ENCODE data around the gene WNK2.
A peak's percentile ranks its signal among the peaks of the same experiment; 100 is the strongest.

The WNK2 gene

GRCh38 chr9:93186215-93186945 lies 2.4 kb downstream of the WNK2 start:
- DNase-seq, result no peak

GRCh38 chr9:93187047-93187446 lies 3.1 kb downstream of the WNK2 start:
- DNase-seq, result no peak

- DNase-seq, result no peak
These were observed 3.6 kb downstream of the WNK2 start for GRCh38 chr9:93187574-93187973.

GRCh38 chr9:93188426-93189368 lies 4.8 kb downstream of the WNK2 start:
- no peak for DNase-seq

GRCh38 chr9:93189369-93190132 lies 5.6 kb downstream of the WNK2 start:
- DNase-seq, result no peak

DNA sequence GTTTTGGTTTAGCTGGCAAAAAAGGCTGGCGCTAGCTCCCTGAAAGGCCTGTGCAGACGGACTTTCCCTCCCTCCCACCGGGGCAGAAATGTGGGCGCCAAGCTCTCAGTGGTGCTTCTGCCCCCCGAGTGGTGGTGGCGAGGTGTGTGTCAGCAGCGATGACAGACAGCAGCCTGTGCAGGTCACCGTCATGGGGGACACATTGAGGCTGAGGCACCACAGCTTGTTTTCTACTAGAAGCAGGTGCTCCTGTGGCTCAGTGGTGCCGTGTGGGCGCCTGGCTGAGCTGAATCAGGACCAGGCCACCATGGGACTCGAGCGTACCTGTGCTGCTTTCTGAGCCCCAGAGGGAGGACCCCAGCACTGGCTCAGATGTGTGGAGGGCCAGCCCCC lies 6.2 kb downstream of the WNK2 start:
- no peak for DNase-seq

DNA sequence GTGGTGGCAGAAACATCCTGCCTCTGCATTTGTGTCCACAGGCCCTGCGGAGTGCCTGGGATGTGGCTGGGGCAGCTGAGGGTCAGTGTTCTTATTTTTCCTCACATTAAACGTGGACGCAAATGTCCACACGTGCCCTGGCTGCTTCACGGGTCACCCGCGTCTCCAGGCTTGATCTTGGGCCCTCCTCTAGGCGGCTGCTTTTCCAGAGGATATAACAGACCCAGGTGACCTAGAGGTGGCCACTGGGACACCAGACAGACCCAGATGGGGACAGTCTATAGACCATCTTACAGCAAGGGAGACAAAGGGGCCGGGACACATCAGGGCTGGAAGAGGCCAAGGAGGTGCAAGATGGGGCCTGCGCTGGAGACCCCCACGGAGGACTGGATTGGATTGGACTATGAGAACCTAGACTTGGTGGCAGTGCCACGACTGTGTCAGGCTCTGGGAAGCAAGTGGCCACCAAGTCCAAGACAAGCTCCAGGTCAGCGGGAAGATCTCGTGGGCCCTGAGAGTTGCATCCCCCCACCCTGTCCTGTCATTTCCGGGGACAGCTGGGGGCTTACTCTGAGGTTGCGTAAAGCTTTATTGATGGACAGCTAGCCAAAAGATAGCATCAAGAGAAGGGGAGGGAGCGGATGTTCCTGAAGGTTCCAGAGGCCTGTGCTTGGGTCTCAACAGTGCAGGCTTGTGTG lies 6.9 kb downstream of the WNK2 start:
- DNase-seq, result no peak

DNA sequence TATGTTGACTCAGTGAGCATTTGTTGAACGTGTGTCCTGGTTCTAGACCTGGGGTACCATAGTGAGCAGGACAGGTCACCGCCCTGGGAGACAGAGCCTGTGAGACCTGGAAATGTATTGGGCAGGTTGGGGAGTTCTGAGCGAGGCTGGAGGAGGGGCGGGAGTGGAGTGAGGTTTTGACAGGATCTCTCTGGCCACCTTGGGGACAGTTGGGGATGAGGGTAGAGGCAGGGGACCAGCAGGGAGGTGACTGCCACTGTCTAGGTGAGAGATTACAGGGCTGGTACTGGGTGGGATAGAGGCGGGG lies 7.4 kb downstream of the WNK2 start:
- DNase-seq, result no peak

DNA sequence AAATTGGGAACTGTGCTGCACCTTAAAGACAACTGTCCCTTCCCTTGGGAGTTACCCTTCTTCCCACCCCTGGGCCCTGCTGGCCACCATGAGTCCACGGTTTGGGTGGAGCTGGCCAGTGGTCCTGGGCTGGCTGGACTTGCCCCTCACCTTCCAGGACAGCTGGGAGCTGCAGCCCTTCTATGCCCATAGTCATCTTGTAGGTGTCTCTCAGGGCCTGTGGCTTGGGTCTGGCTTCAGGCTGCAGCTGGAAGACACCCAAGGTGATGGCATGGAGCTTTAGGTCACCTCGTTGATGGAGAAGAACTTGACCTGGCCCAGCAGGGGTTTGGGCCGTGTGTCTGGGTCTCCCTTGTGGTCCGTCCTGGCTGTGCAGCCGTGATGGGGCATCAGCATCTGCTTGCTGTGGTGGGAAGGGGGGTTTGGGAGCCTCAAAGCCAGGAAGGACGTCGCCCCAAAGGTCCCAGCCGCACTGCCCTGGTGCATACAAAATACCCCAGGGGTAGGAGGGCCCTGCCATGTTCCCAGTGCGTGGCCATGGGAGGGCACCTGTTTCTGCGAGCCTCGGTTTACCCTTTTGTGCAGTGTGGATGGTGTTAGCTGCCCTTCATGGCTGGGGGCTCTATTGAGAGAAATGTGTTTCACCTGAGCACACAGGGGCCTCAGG lies 8.9 kb downstream of the WNK2 start:
- DNase-seq, result no peak

DNA sequence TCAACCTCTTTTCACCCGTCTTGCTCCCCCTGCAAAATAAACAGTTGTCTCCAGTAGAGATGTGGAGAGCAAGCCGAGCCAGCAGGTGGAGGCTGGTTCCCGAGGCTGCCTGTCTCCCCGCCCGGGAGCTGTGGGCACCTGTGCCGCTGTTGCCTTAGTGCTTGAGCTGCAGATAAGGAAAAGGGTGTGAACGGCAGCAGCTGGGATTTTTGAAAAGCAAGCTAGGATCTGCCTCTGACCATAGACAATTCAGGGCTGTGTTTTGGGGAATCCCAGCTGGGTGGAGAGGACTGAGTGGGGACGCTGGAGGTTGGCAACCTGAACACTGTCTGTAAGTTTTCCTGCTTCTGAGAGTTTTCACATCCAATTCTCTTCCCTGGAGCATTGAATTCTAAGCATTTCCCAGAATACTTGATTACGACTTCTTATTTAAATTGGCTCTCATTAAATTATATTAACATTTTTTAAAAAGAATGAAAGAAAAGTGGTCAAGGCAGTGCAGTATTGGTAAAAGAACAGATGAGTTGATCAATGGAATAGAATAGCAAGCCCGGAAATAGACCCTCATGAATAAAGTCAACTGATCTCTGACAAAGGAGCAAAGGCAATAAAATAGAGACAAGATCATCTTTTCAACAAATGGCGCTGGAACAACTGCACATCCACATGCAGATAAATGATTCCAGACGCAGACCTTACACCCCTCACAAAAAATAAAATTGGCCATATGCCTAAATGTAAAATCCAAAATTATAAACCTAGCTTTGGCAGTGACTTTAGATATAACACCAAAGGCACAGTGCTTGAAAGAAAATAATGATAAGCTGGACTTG lies 9.7 kb downstream of the WNK2 start:
- DNase-seq, result peak; percentile 69

DNA sequence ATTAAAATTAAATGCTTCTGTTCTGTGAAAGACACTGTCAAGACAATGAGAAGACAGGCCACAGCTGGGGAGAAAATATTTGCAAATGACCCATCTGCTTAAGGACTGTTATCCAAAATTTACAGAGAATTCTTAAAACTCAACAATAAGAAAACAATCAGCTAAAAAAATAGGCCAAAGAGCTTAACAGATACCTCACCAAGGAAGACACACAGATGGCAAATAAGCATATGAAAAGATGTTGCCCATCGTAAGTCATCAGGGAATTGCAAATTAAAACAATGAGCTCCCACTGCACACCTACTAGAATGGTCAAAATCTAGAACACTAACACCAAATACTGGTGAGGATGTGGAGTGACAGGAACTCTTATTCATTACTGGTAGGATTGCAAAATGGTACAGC lies 10.3 kb downstream of the WNK2 start:
- DNase-seq, result no peak

- peak; percentile 29 for DNase-seq
These were observed 10.7 kb downstream of the WNK2 start for GRCh38 chr9:93194641-93195040.

- no peak for DNase-seq
These were observed 12.4 kb downstream of the WNK2 start for GRCh38 chr9:93196096-93197055.

DNA sequence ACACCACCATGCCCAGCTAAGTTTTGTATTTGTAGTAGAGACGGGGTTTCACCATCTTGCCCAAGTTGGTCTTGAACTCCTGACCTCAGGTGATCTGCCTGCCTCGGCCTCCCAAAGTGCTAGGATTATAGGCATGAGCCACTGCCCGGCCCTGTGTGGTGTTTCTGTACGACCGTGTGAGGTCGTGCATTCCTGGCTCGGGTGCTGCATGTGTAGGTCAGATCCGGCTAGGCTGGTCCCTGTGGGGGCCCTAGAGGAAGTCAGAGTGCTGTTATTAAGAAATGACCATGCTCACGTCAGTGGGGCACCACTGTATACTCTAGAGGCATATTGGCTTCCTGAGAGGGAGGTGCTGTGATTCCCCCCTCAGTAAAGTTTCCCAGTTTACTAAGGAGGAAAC lies 13.7 kb downstream of the WNK2 start:
- no peak for DNase-seq

GRCh38 chr9:93198117-93198837 lies 14.3 kb downstream of the WNK2 start:
- DNase-seq, result no peak

- DNase-seq, result no peak
These were observed 15.1 kb downstream of the WNK2 start for GRCh38 chr9:93198838-93199625.

DNA sequence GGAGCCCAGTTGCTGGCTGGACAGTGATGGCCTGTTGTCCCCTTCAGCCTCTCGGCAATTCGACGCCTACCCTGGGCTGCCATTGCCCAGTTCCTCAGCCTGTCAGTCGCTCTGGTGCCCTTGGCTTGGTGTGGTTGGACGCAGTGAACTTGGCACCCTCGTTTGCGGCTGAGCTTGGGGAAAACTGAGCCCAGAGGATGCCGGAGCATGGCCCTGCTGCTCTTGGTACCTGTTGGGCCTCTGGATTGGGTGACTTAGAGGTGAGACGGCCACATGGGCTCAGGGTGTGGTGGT lies 16.5 kb downstream of the WNK2 start:
- no peak for DNase-seq

DNA sequence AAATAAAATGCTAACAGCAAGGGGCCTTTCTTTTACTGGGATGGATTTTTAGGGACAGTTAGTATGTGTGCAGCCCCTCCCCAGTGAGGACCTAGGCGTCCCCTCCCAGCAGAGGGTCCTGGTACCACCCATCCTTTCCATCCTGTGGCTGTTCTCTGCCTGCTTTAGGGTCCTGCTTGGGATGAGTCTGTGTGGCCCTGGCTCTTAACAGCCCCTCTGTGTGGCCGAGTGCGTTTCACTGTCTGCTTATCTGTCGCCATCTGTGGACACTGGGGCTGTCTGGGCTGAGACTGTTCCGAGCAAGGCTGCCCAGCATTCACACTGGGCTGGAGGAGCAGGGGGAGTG lies 17.0 kb downstream of the WNK2 start:
- no peak for DNase-seq

Measured in NCI-H1092 (cell line).